GM19351 (cell line): ENCODE measurements around the gene PDE9A.

Experiments used
- ATAC-seq: cut with Tn5 transposase; IDR thresholded peaks from one replicate; pipeline ENCODE4 v1.9.1; 2021; ENCODE audit warnings: mild to moderate bottlenecking, moderate library complexity; ENCODE audit not compliant: unreplicated experiment

The PDE9A gene

DNA sequence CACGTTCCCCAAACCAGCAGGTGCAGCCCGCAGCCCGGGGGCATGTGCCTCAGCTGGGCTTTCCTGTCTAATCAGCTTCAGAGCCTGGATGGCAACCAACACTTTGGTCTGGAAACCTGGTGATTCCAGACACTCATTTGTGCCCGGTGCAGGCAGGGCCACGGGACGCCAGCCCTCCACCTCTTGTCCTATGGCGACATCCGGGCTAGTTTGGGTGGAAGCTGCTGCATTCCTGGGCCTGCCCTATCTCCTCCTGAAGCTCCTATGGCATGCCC, 114.1 kb downstream of the PDE9A start:
- no peak for ATAC-seq

DNA sequence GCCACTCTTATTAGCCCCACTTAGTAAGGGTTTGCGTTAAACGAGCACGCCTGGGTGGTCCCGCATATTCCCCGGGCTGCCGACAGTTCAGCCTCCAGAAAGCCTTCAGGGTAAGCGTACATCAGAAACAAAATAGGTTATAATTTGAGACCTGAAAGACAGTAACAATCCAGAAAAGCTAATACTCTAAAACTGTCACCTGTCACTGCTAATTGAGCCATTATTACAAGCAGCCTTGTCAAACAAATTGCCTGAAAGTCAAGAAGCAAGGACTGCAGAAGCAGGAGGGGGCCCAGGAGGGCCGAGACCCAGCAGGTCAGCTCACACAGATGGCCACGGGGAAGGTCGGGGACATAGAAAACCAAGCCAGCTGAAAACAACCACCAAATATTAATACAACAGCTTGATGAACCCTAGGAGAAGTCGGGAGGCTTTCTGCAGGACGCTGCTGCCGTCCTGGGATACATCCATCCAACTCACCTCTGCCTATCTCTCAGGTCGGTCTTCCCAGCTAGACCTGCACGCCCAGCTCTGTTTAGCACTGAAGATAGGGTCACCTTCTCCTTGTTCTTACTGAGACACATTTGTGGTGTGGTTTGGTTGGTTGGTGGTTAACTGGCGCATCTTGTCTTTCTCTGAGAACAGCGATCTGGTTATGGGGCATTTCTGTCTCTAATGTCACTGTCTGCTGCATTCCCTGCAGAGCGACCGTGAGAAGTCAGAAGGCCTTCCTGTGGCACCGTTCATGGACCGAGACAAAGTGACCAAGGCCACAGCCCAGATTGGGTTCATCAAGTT, 115.1 kb downstream of the PDE9A start:
- ATAC-seq = no peak

DNA sequence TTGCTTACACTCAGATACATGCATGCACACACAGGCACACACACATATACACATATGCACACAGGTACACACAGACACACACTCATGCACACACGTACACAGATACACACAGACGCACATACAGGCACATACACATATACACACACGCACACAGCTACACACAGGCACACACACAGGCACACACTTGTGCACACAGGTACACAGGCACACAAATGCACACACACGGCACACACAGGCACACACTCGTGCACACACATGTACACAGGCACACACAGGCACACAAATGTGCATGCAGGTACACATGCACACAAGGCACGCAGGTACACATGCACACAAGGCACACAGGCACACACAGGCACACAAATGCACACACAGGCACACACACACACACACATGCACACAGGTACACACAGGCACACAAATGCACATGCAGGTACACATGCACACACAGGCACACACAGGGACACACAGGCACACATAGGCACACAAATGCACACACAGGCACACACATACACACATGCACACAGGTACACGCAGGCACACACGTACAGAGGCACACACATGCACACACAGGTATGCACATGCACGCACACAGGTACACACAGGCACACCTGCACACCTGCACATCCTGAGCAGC, 115.9 kb downstream of the PDE9A start:
- no peak for ATAC-seq

DNA sequence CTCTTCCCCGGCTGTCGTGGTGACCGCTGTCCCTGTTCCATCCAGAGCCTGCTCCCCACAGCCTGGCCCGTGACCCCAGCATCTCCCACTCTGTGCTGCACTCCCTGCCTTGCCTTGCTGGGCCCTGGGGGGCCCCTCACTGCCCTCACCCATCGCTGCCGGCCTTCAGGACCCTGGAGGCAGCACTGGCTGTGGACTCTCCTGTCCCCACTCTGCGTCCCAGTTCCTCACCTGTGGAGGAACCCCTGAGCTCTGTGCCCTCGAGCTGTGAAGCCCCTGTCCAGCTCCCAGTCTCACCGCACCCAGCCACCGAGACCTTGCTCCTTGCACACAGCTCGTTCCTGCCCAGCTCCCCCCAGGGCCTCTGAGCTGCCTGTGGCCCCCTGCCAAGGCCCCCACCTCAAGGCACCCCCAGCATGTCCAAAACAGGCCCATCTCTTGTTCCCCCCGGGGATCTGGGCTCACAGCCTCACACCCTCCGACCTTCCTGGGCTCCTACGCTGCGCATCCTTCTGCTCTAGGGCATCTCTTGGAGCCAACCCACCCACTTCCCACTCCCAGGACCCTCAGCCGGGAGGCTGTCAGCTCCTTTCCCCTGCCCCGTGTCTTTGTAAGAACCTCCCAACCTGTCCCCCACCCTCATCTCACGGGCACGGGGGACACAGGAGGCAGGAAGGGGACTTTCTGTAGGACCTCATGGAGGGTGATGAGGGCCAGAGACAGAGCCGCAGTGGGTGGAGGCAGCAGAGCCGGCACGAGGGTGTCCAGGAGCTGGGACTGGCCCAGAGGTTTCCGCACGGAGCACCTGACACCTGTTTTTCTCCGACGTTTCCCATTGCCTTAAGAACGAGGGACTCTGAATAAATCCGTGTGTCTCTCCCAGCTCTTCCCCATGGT, 116.6 kb downstream of the PDE9A start:
- no peak for ATAC-seq

DNA sequence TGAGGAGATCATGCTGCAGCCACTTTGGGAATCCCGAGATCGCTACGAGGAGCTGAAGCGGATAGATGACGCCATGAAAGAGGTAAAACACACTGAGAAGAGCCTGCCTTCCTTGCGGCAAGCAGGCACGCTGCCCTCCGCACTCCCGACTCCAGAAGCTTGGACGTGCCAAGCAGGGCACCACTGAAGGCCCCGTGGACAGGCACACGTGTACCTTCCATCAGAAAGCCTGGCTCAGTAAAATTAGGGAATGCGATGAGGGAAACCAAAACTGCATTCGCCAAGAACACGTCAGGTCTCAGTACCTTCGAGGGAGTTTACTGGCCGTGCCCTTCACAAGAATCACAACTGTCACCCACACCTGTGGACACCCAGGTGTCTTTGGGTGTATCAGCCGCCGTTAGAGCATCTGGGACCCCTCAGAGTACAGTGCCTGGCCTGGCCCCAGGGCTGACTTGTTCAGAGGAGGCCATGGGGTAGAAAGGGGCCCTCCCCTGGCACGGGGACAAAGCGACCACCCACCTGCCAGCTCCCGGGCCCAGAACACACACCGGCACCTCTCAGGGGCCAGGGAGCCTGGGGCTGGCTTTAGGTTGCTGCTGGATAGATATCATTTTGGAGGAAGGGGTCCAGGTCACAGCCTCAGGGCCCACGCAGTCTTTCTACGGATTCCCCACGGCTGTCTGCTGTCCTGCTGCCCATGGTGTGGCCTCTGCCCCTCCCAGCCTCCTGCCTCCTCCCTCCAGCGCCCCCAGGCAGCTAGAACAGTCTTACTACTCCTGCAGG, 117.5 kb downstream of the PDE9A start:
- ATAC-seq = no peak

DNA sequence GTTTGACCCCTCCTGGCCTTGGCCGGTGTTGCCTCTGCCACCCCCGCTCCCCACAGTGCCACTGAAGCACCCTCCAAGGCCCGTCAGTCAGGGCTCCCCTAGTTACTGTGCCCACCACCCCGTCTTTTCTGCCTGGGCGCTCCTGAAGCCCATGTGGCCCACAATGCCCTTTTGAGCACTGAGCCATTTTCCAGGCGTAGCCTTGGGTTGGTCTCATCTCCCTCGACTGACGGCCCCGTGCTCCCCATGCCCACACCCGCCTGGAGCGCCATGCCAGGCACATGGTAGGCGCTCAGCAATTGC, 118.0 kb downstream of the PDE9A start:
- no peak for ATAC-seq

DNA sequence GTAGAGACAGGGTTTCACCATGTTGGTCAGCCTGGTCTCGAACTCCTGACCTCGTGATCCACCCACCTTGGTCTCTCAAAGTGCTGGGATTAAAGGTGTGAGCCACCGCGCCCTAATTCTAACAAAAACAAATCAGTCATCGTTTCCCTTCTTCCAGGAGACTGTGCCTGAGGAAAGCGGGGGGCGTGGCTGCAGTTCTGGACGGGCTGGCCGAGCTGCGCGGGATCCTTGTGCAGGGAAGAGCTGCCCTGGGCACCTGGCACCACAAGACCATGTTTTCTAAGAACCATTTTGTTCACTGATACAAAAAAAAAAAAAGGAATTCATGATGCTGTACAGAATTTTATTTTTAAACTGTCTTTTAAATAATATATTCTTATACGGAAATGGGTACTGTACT, 121.7 kb downstream of the PDE9A start:
- no peak for ATAC-seq

DNA sequence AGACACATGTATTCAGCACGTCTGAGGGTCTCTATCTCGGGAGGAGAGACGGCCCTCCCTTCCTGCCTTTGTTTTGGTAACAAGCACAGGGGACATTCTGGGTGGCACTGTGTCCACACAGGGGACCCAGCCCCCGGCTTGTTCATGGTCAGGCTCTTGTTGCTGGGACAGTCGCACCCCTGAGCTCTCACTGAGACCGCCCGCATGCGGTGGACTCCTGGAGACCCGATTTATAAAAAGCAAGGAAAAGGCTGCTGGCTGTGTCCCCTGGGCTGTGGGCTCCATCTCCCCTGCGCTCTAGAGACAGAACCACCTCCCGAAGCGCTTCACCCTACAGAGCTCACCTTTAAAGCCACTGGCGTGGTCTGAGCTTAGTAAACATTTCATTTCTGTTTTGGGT, 122.5 kb downstream of the PDE9A start:
- ATAC-seq = no peak

DNA sequence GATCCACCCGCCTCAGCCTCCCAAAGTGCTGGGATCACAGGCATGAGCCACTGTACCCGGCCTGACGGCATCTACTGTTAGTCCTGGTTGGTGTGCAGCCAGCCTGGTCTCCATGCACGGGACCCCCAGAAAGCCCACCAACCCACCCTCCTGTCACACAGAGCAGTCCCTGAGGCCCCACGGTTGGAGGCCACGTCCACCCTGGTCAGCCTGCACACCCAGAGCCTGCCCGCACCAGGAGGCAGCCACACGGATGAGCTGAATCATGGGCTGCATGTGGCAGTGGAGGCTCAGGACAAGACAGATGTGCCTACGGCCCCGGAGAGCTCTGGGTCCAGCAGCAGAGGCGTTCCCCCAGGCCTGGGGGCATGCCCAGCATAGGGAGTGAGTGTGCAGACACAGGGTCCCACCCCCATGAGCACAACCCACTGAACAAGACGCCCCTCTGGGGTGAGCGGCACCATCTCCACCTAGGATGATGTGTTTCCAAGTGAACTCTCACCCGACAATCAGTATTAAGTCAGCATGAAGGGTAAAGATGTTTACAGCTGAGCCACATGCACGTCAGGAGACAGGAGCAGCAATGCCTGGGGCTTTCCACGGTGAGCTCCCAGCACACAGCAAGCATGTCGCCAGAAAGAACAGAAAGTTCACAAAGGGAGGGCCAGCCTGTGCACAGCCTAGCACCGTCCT, 123.8 kb downstream of the PDE9A start:
- no peak for ATAC-seq

DNA sequence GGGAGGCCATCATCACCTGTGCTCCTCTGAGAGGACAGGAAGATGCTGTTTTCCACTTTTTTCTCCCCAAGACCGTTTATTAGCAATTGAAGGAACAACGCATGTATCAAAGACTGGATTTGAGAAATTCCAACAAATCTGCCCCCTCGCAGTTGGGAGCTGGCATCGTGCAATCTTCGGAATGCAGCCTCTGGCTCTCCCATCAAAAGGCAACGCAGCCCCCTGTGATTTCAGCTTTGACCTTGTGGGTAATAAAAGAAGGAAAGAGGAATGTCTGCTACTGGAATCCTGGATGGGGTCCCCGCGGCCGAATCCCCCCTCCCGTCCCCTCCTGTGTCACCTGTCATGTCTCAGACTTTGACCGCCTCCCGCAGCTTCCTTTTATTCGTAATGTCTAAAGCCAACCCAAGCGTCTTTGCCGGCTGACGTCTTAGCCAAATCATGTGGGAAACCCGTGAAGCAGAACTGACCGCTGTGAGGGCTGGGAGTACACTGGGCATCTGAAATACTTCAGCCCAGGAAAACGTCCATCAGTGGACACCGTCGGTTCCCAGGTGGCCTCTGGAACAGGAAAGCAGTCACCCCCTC, 124.4 kb downstream of the PDE9A start:
- no peak for ATAC-seq

DNA sequence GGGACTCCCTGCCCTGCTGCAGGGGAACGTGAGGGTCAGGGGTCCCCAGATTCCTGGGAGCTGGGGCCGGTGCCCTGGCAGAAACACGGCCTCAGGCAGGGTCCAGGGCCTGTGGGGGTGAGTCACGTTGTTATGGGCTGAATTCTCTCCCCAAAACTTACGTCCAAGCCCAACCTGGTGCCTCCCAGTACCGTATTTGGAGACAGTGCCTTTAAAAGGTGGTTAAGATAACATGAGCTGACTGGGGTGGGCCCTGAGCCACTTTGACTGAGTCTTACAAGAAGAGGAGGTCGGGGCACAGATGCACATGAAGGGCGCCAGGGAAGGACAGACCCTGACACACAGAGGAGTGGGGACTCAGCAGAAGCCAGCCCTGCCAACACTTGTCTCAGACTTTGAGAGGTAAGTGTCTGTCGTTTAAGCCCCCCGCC, 126.0 kb downstream of the PDE9A start:
- no peak for ATAC-seq

DNA sequence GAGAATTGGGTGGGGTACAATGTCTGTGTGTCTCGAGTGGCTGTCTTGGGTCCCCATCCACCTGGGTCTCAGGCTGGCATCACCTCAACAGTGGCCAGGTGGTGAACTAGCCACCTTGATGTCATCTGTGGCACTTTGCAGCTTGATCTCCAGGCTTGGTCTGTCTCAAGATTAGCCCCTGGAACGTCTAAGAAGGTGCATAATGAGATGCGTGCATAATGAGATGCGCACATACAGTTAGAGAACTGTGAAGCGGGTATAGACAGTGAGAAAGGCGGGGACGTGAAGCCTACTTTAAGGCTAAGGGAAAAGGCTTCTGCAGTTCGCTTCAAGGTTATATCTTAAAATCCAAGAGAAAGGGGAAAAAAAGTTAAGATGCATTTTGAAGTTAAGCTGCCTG, 127.2 kb downstream of the PDE9A start:
- ATAC-seq = no peak

DNA sequence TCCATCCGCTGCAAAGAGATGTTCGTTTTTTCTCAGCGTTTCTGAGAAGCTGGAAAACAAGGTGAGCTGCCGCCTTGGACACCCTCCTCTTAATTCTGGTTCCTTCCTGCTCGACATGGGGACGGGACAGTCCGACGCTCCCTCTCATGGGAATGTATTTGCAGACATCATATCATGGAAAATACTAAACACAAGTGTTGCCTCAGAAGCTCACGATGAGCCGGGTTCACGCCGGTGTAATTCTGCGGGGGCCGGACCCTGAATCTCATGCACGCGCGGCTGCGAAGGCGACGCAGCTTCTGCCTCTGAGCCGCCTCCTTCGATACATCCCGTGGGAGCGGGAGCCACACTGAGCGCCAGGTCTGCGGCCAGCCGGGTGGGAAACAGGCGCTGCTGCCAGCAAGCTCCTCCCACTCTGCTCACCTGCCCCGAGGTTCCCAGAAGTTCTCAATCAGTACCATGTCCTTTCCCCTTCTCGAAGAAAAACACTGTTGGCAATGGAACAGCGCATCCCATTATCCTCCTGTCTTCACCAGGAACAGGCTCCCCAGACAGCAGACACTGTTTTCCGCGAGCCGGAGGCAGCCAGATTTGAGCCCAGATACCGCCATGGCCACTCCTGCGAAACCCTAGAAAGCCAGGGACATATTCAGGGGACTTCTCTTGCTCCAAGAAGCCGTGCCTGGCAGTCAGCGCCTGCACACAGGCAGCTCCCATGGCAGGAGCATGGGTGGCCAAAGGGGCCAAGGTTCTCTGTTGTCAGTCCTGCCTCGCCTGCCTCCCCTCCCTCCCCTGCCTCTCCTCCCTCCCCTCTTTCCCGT, 127.9 kb downstream of the PDE9A start:
- no peak for ATAC-seq

DNA sequence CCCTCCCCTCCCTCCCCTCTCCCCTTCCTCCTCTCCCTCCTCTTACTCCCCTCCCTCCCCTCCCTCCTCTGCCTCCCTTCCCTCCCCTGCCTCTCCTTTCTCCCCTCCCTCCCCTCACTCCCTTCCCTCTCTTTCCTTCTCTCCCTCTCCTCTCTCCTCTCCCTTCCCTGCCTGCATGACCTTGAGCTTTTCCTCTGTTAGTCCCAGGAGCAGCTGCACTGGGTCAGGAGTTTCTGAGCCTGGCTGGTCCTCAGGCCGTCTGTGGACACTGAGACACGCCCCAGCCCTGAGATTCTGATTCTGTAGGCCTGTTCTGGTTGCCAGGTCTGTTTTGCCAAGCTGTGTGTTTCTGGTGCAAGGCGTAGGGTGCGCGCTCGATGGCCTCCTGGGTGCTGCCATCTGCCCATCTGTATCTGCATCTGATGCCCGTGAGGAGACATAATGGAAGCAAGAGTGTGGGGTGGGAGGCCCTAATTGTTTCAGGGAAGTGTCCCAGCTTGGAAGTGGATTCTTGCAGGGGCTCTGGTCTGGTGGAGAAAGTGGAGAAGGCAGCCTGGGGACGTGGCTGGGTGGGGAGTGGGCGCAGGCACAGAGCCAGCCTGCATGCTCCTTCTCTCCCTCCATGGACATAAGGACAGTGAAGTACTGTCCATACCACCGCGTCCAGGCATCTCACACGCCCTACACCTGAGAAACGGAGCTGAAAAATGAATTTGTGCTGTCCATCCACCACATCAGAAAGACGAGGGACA, 128.7 kb downstream of the PDE9A start:
- ATAC-seq = no peak

DNA sequence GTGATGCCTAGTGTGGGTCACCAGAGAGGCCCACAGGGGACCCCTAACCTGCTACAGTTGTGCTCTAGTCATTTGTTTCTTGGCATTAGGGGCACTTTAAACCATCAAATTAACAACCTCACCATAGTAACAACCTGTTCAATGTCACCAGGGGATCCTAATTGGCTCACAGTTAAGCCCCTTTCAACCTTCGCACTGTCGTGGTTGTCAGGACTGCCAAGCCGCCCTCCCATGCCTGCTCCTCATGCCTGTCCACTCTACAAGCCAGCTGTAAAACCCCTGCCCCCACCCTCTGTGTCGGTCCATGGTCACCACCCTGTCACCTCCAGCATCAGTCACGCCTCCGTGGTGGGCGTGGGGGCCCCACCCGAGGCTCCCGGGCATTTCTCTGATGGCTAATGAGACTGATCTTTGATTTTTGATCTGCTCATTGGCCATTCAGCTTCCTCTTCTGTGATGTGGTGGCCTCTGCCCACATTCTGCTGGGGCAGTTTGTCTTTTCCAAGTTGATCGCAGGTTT, 129.4 kb downstream of the PDE9A start:
- no peak for ATAC-seq

DNA sequence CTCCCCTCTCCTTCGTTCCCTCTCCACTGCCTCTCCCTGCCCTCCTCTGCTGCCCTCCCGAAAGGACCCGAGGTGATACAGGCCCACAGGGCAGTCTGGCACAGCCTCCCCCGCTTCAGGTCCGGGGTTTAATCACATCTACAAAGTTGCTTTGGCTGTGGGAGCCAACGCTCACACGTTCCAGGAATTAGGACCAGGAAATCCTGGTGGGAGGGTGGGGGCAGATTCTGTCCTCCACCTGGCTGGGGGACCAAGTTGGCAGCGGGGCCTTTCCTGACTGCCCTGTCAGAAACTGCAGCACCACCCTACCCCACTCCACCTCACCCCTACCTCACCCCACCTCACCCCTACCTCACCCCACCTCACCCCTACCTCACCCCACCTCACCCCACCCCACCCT, 130.9 kb downstream of the PDE9A start:
- no peak for ATAC-seq

DNA sequence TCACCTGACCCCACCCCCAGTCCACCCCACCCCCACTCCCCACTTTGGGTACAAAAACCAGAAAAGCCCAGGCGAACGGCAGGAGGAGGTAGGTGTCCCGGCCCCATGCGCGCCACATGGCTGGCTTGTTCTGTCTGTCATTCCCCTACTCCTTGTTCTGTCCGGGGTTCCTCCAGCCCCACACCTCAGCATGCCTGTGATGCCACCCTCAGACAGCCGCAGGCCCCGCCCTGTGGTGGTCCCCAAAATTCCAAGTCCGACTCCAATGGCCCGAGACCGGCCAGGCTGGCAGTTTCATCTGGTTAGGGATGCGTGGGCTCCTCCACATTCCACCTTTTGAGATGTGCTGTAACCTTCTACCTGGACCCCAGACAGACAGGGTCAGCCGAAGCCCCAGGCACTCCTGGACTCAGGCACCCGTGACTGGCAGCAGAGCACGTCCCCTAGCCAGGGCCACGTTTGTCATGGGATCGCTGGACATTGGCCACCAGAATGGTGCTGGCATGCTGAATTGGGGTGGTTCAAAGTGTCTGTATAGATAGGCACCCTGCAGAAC, 131.6 kb downstream of the PDE9A start:
- no peak for ATAC-seq
